ENCODE measurements around the gene GPA33. TPM values are rescaled to one million over a fixed set of nuclear protein-coding genes. Genes with fewer than 3 reads are reported as not detected.

Gene GPA33
- polyA plus RNA-seq, 1 of the 3 experiments (the other 2 are of a cell fraction), result not detected

GRCh38 chr1:167066333-167067122 is 23.6 kb downstream of the GPA33 start (continued):
- TF ChIP-seq JUND (IDR thresholded peaks at IDR 0.05), result no peak
- no peak for TF ChIP-seq FOSL2 (IDR thresholded peaks at IDR 0.05; ENCODE audit: borderline replicate concordance, low read depth)
- TF ChIP-seq ZBTB33 (IDR thresholded peaks at IDR 0.05; ENCODE audit: borderline replicate concordance, low read depth), result no peak
- no peak for TF ChIP-seq NFIC (IDR thresholded peaks at IDR 0.05; ENCODE audit: borderline replicate concordance)
- no peak for TF ChIP-seq FOXM1 (IDR thresholded peaks at IDR 0.05; ENCODE audit: low read depth)
- TF ChIP-seq EP300 (IDR thresholded peaks at IDR 0.05; ENCODE audit: borderline replicate concordance in 1 of 2, low read depth in 1 of 2, low read length in 1 of 2), result no peak
- TF ChIP-seq RFX5 (IDR thresholded peaks at IDR 0.05; ENCODE audit: low read length), result no peak
- TF ChIP-seq GATA2 (CRISPR knock-in tag; IDR thresholded peaks at IDR 0.05), result no peak

GRCh38 chr1:167065471-167065870 is 24.7 kb downstream of the GPA33 start:
- no peak for TF ChIP-seq EZH2phosphoT487 (IDR thresholded peaks at IDR 0.05; ENCODE audit: borderline replicate concordance, low read depth)
- TF ChIP-seq IRF3 (IDR thresholded peaks at IDR 0.05; ENCODE audit: low read depth, low read length), result no peak
- no peak for TF ChIP-seq RCOR1 (IDR thresholded peaks at IDR 0.05; ENCODE audit: low read length)
- TF ChIP-seq PBX3 (IDR thresholded peaks at IDR 0.05), result no peak
- TF ChIP-seq USF1 (IDR thresholded peaks at IDR 0.05; ENCODE audit: borderline replicate concordance, low read depth), result no peak
- no peak for TF ChIP-seq REST (IDR thresholded peaks at IDR 0.05; ENCODE audit: low read depth, low read length)
- TF ChIP-seq FOSL2 (IDR thresholded peaks at IDR 0.05; ENCODE audit: borderline replicate concordance, low read depth), result no peak
- no peak for TF ChIP-seq MXI1 (IDR thresholded peaks at IDR 0.05; ENCODE audit: low read depth, low read length)
- TF ChIP-seq SMC3 (IDR thresholded peaks at IDR 0.05; ENCODE audit: low read depth, low read length), result no peak
- no peak for TF ChIP-seq NFIC (IDR thresholded peaks at IDR 0.05; ENCODE audit: borderline replicate concordance)
- Histone ChIP-seq H3K79me2 (ENCODE audit: insufficient read depth) (no peaks in the 10 kb centered on the region), H3F3A (replicated peaks; ENCODE audit: insufficient read depth) (no peaks in the 10 kb centered on the region), H3K27ac (ENCODE audit: low read depth in 2 of 2, low read length in 1 of 2) (no peak overlapping the region), H3K4me3 (ENCODE audit: low read depth in 2 of 2, low read length in 1 of 2) (no peak overlapping the region), H2AFZ (ENCODE audit: low read depth) (no peak overlapping the region), H3K9ac (no peak overlapping the region), H3K9me2 (no peaks in the 10 kb centered on the region), H3K4me1 (ENCODE audit: control insufficient read depth in 1 of 2, insufficient read depth in 2 of 2, low read depth in 1 of 2, low read length in 1 of 2) (no peaks in the 10 kb centered on the region; a peak in 2 of 4 replicates), H4K20me1 (ENCODE audit: insufficient read depth) (no peaks in the 10 kb centered on the region), H3K4me2 (no peak overlapping the region), H3K36me3 (replicated peaks in 1 of 2; ENCODE audit: control insufficient read depth in 1 of 2, insufficient read depth in 2 of 2, low read length in 1 of 2) (no peaks in the 10 kb centered on the region), H3K27me3 (ENCODE audit: insufficient read depth) (no peaks in the 10 kb centered on the region; the same call in 1 of the 2 replicates), H3K9me3 (no peaks in the 10 kb centered on the region)
- ChIA-PET CTCF (interaction anchor here (0.6 to 19.2 kb wide), 12 partner anchors 10 to 586 kb away, joined by 3 to 769 read pairs (median 6); partner anchors contain the start of gene POU2F1), POLR2A (no interaction called here)
- no peak for DNase-seq
- WGBS (ENCODE audit: low lambda C conversion rate), result 57% methylated on average over 8 of the region's 8 CpGs

Data from SK-N-SH (cell line).